ENCODE results near the gene ARSB. TPM values are rescaled to one million over a fixed set of nuclear protein-coding genes. Genes with fewer than 3 reads are reported as not detected.

The ARSB gene
- total RNA-seq, 4 donors from 2014 or later: 9.1 to 12.7 (median 10.7) TPM

- no peaks in the 10 kb centered on the region for H3K36me3 ChIP-seq
- WGBS, 2 donors (ENCODE audit: low coverage in 1 of 2): 98% methylated on average over 8 of the region's 8 CpGs; no CpG with 5 or more reads in 1 of the 2 donors
- H3K4me1 ChIP-seq: peaks cover 25 to 58% (median 41%) of the 10 kb centered on the region in 4 donors
- no peaks in the 10 kb centered on the region for H3K27me3 ChIP-seq
- in situ Hi-C loops (cut with MboI; ENCODE audit: low pct_ligation_motif_present in 1 of 4, low pct_unique_long_range_greater_than_20kb in 1 of 4, low sequenced_read_pairs in 3 of 4): loop anchor here in 1 of 4 donors (25.0 kb wide), 1 partner anchor 438 kb away; no protein-coding TSS in a partner anchor
- H3K9me3 ChIP-seq: no peaks in the 10 kb centered on the region
- no peak for TF ChIP-seq POLR2AphosphoS5 (IDR thresholded peaks at IDR 0.05)
- TF ChIP-seq CTCF (IDR thresholded peaks at IDR 0.05): no peak
- no peak for TF ChIP-seq POLR2A (IDR thresholded peaks at IDR 0.05)
- TF ChIP-seq EP300 (IDR thresholded peaks at IDR 0.05; ENCODE audit: low read depth): no peak
- intact Hi-C loops (cut with DNase I; ENCODE audit: low total_unique reads): no loop called here
- no peak for DNase-seq
- peak overlapping the region; percentile 42 to 54 (median 54) for H3K27ac ChIP-seq
- no peak overlapping the region for H3K4me3 ChIP-seq
These were observed 10.1 kb downstream of the ARSB start for GRCh38 chr5:78975035-78975434.

- no peaks in the 10 kb centered on the region for H3K9me3 ChIP-seq
- no peak for DNase-seq
- TF ChIP-seq CTCF (IDR thresholded peaks at IDR 0.05): no peak
- TF ChIP-seq EP300 (IDR thresholded peaks at IDR 0.05; ENCODE audit: low read depth): no peak
- TF ChIP-seq POLR2A (IDR thresholded peaks at IDR 0.05): no peak
- no peak for TF ChIP-seq POLR2AphosphoS5 (IDR thresholded peaks at IDR 0.05)
- in situ Hi-C loops (cut with MboI; ENCODE audit: low pct_ligation_motif_present in 1 of 4, low pct_unique_long_range_greater_than_20kb in 1 of 4, low sequenced_read_pairs in 3 of 4) (loop anchor here in 1 of 4 donors (25.0 kb wide), 1 partner anchor 637 kb away; no protein-coding TSS in a partner anchor), intact Hi-C loops (cut with DNase I; ENCODE audit: low total_unique reads) (no loop called here)
- H3K36me3 ChIP-seq: no peaks in the 10 kb centered on the region
- H3K4me3 ChIP-seq: no peak overlapping the region
- 50 to 53% methylated on average over 2 of the region's 2 CpGs for WGBS, 2 donors (ENCODE audit: low coverage in 1 of 2)
- peak overlapping the region; percentile 42 to 54 (median 54) for H3K27ac ChIP-seq
- H3K27me3 ChIP-seq: no peaks in the 10 kb centered on the region
- peaks cover 25 to 61% (median 41%) of the 10 kb centered on the region in 4 donors for H3K4me1 ChIP-seq
These were observed 10.5 kb downstream of the ARSB start for GRCh38 chr5:78974601-78975000.

GRCh38 chr5:78974011-78974410 lies 11.1 kb downstream of the ARSB start:
- Histone ChIP-seq H3K27me3 (no peaks in the 10 kb centered on the region), H3K4me1 (peaks cover 25 to 62% (median 43%) of the 10 kb centered on the region in 4 donors), H3K27ac (peak overlapping the region; percentile 42 to 54 (median 54)), H3K4me3 (no peak overlapping the region), H3K36me3 (no peaks in the 10 kb centered on the region), H3K9me3 (no peaks in the 10 kb centered on the region)
- intact Hi-C loops (cut with DNase I; ENCODE audit: low total_unique reads): no loop called here
- DNase-seq: no peak
- in situ Hi-C loops (cut with MboI; ENCODE audit: low pct_ligation_motif_present in 1 of 4, low pct_unique_long_range_greater_than_20kb in 1 of 4, low sequenced_read_pairs in 3 of 4): loop anchor here in 1 of 4 donors (25.0 kb wide), 1 partner anchor 637 kb away; no protein-coding TSS in a partner anchor
- TF ChIP-seq CTCF (IDR thresholded peaks at IDR 0.05): no peak
- TF ChIP-seq POLR2A (IDR thresholded peaks at IDR 0.05): no peak
- TF ChIP-seq POLR2AphosphoS5 (IDR thresholded peaks at IDR 0.05): no peak
- no peak for TF ChIP-seq EP300 (IDR thresholded peaks at IDR 0.05; ENCODE audit: low read depth)
- WGBS, 2 donors (ENCODE audit: low coverage in 1 of 2): 49% methylated on average over 5 of the region's 5 CpGs; no CpG with 5 or more reads in 1 of the 2 donors

- DNase-seq: peak; percentile 42
- 18 to 39% methylated on average over 4 to 7 of the region's 7 CpGs for WGBS, 2 donors (ENCODE audit: low coverage in 1 of 2)
- H3K36me3 ChIP-seq: no peaks in the 10 kb centered on the region
- peaks cover 25 to 63% (median 43%) of the 10 kb centered on the region in 4 donors for H3K4me1 ChIP-seq
- H3K27me3 ChIP-seq: no peaks in the 10 kb centered on the region
- intact Hi-C loops (cut with DNase I; ENCODE audit: low total_unique reads) (no loop called here), in situ Hi-C loops (cut with MboI; ENCODE audit: low pct_ligation_motif_present in 1 of 4, low pct_unique_long_range_greater_than_20kb in 1 of 4, low sequenced_read_pairs in 3 of 4) (loop anchor here in 1 of 4 donors (25.0 kb wide), 1 partner anchor 636 kb away; no protein-coding TSS in a partner anchor)
- no peaks in the 10 kb centered on the region for H3K9me3 ChIP-seq
- H3K4me3 ChIP-seq: no peak overlapping the region
- TF ChIP-seq POLR2AphosphoS5 (IDR thresholded peaks at IDR 0.05) (peak in 1 of 3 donors; percentile 29), POLR2A (IDR thresholded peaks at IDR 0.05) (no peak), EP300 (IDR thresholded peaks at IDR 0.05; ENCODE audit: low read depth) (no peak), CTCF (IDR thresholded peaks at IDR 0.05) (no peak)
- H3K27ac ChIP-seq: peak overlapping the region; percentile 28 to 60 (median 55)
These were observed 12.3 kb downstream of the ARSB start for GRCh38 chr5:78972654-78973428.

Measured in transverse colon (tissue), 4 donors.